ENCODE results near the gene PLTP. TPM values are rescaled to one million over a fixed set of nuclear protein-coding genes. Genes with fewer than 3 reads are reported as not detected.

Gene PLTP
- total RNA-seq, 1 donor from 2014 or later = 28.1 TPM

- DNase-seq (ENCODE audit: extremely low read depth, low read depth, low spot score) = no peak
These were observed 61.0 kb downstream of the PLTP start for GRCh38 chr20:45850926-45851325.

- no peak for DNase-seq (ENCODE audit: extremely low read depth, low read depth, low spot score)
These were observed 61.7 kb downstream of the PLTP start for GRCh38 chr20:45850238-45850637.

- DNase-seq (ENCODE audit: extremely low read depth, low read depth, low spot score) = no peak
These were observed 62.9 kb downstream of the PLTP start for GRCh38 chr20:45848969-45849582.

Other genes starting within 250 kb of the PLTP start
- gene WFDC11, start 241.9 kb downstream of the PLTP start, total RNA-seq = not detected in 2 replicates
- gene WFDC13, start 210.1 kb downstream of the PLTP start, total RNA-seq = not detected in 2 replicates
- not detected in 2 replicates for gene WFDC10B, start 207.1 kb downstream of the PLTP start, total RNA-seq
- not detected in 2 replicates for gene SPINT4, start 189.8 kb downstream of the PLTP start, total RNA-seq
- gene WFDC3, start 120.3 kb downstream of the PLTP start, total RNA-seq = 0.99 TPM in 1 of 2 replicates, not detected in the other
- gene DNTTIP1, start 120.2 kb downstream of the PLTP start, total RNA-seq = 30.6 and 39.5 TPM in 2 replicates
- 28.8 and 38.3 TPM in 2 replicates for gene UBE2C, start 99.5 kb downstream of the PLTP start, total RNA-seq
- not detected in 2 replicates for gene TNNC2, start 84.8 kb downstream of the PLTP start, total RNA-seq
- 24.7 and 26.3 TPM in 2 replicates for gene SNX21, start 78.4 kb downstream of the PLTP start, total RNA-seq
- 31.0 and 32.3 TPM in 2 replicates for gene ACOT8, start 54.8 kb downstream of the PLTP start, total RNA-seq
- gene ZSWIM3, start 54.5 kb downstream of the PLTP start, total RNA-seq = 6.2 and 6.7 TPM in 2 replicates
- gene ZSWIM1, start 30.9 kb downstream of the PLTP start, total RNA-seq = 9.4 and 11.4 TPM in 2 replicates
- 0.29 TPM in 1 of 2 replicates, not detected in the other for gene SPATA25, start 24.5 kb downstream of the PLTP start, total RNA-seq
- gene NEURL2, start 20.9 kb downstream of the PLTP start, total RNA-seq = 3.4 and 4.8 TPM in 2 replicates
- gene CTSA, start 20.8 kb downstream of the PLTP start, total RNA-seq = 190 and 234 TPM in 2 replicates
- 12.8 and 17.4 TPM in 2 replicates for gene PCIF1, start 22.5 kb upstream of the PLTP start, total RNA-seq
- 12.5 and 19.3 TPM in 2 replicates for gene ZNF335, start 60.0 kb upstream of the PLTP start, total RNA-seq
- gene MMP9, start 96.8 kb upstream of the PLTP start, total RNA-seq = 0.12 and 1.1 TPM in 2 replicates
- 0.34 and 2.2 TPM in 2 replicates for gene SLC12A5, start 117.1 kb upstream of the PLTP start, total RNA-seq
- gene NCOA5, start 177.8 kb upstream of the PLTP start, total RNA-seq = 25.9 and 34.3 TPM in 2 replicates
- 9.3 and 14.0 TPM in 2 replicates for gene CD40, start 206.2 kb upstream of the PLTP start, total RNA-seq

Measured in glomerular endothelial cell (primary cell).